CD4-positive, CD25-positive, alpha-beta regulatory T cell (primary cell): ENCODE data around the gene NETO2. TPM values are rescaled to one million over a fixed set of nuclear protein-coding genes. Genes with fewer than 3 reads are reported as not detected.

ENCODE experiments used
- ATAC-seq, 2 donors: fragments of 150-1000 bp; cut with Tn5 transposase; one replicate each; pipeline ENCODE4 v1.10.0; 2021; ENCODE audit warnings: low read depth in 2 of 2, moderate number of reproducible peaks in 2 of 2, moderate library complexity in 1 of 2
- DNase-seq, 3 donors: peaks; one replicate each; pipeline versions ENCODE4 v3.0.0 to v3.0.0-alpha.2; 2012 to 2022; ENCODE audit warnings: mixed read lengths in 1 of 3
- H3K27ac ChIP-seq: one replicate; pipeline ENCODE4 v1.7.0; 2013; ENCODE audit warnings: mild to moderate bottlenecking, low read length; ENCODE audit not compliant: insufficient read depth, poor library complexity, severe bottlenecking
- H3K27me3 ChIP-seq: one replicate; pipeline ENCODE4 v1.7.0; 2013; ENCODE audit warnings: low read length; ENCODE audit not compliant: control insufficient read depth, insufficient read depth
- H3K36me3 ChIP-seq: one replicate; pipeline ENCODE4 v1.7.0; 2013; ENCODE audit warnings: mild to moderate bottlenecking, low read length, moderate library complexity; ENCODE audit not compliant: control insufficient read depth, insufficient read depth
- H3K4me1 ChIP-seq: 2 replicates; pipeline ENCODE4 v1.7.0; 2013; ENCODE audit warnings: mild to moderate bottlenecking, low read length; ENCODE audit not compliant: insufficient read depth, control insufficient read depth, poor library complexity, severe bottlenecking
- H3K4me3 ChIP-seq: one replicate; pipeline ENCODE4 v1.7.0; 2013; ENCODE audit warnings: low read depth, mild to moderate bottlenecking, low read length, moderate library complexity
- H3K9me3 ChIP-seq, 2 experiments: 1 replicate in 1 of 2; 2 replicates in 1 of 2; pipeline ENCODE4 v1.7.0; 2013; ENCODE audit warnings: low read length in 2 of 2, mild to moderate bottlenecking in 1 of 2, moderate library complexity in 1 of 2; ENCODE audit not compliant: control insufficient read depth in 2 of 2
- H3K27ac Mint-ChIP-seq, 3 donors: one replicate each; pipeline ENCODE4 v1.8.0; 2020 to 2022; ENCODE audit warnings: mild to moderate bottlenecking in 3 of 3, mixed read lengths in 3 of 3, moderate library complexity in 2 of 3
- H3K27me3 Mint-ChIP-seq: one replicate; pipeline ENCODE4 v1.8.0; 2022; ENCODE audit warnings: mild to moderate bottlenecking, mixed read lengths
- H3K36me3 Mint-ChIP-seq: one replicate; pipeline ENCODE4 v1.8.0; 2020; ENCODE audit warnings: mixed read lengths
- H3K4me1 Mint-ChIP-seq, 4 donors: one replicate each; pipeline ENCODE4 v1.8.0; 2020 to 2022; ENCODE audit warnings: mixed read lengths in 4 of 4, mild to moderate bottlenecking in 1 of 4
- H3K4me3 Mint-ChIP-seq, 4 donors: one replicate each; pipeline ENCODE4 v1.8.0; 2020 to 2022; ENCODE audit warnings: mild to moderate bottlenecking in 4 of 4, mixed read lengths in 4 of 4, moderate library complexity in 3 of 4
- H3K9me3 Mint-ChIP-seq, 7 donors: one replicate each; pipeline ENCODE4 v1.8.0; 2020 to 2022; ENCODE audit warnings: mixed read lengths in 7 of 7, mild to moderate bottlenecking in 3 of 7, moderate library complexity in 2 of 7
- polyA plus RNA-seq, 4 donors: library from polyadenylated mRNA; unstranded; fragments of 300-500 nt; fragmentation: Illumina TruSeq; gene quantifications; one replicate each; pipeline ENCODE4 v1.2.3, GENCODE V29; 2021
- total RNA-seq: library from RNA; stranded (reverse); gene quantifications from one replicate; pipeline ENCODE4 v1.2.3, GENCODE V29; 2022

NETO2 gene
- total and polyA plus RNA-seq, 5 donors from 2014 or later, result 4.6 to 9.2 (median 7.1) TPM

DNA sequence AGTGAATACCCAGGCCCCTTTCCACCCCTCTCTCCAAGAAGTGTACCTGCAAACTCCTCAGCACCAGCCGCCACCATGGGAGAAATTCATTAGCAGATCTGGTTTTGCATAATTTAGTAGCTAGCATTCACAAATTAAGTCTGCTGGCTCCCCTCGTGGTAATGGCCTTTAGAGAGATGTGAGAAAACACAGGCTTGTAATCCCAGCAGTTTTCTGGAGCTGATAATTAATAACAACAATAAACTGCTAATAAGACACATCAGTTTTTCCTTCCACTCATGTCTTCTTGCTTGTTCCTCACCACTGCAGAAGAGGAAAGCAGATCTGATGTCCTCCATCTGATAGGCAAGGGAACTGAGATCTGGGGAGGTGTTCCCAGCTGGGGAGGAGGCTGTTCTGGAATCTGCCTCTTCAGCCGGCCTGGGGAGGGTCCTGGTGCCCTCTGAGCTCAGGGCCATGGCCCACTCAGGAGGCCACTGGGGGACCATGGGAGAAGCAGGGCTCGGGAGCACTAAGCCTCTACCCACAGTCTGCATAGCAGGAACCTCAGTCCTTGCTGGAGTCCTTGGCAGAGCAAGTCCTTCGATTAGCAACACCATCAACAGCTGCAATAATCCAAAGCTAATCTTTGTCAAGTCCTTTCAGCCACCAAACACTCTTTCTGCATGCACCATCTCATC is 96.1 kb downstream of the NETO2 start:
- Mint-ChIP-seq H3K4me1 (peaks cover 4 to 13% (median 9%) of the 10 kb centered on the region in 4 donors), H3K9me3 (no peaks in the 10 kb centered on the region), H3K27ac (no peak overlapping the region)

DNA sequence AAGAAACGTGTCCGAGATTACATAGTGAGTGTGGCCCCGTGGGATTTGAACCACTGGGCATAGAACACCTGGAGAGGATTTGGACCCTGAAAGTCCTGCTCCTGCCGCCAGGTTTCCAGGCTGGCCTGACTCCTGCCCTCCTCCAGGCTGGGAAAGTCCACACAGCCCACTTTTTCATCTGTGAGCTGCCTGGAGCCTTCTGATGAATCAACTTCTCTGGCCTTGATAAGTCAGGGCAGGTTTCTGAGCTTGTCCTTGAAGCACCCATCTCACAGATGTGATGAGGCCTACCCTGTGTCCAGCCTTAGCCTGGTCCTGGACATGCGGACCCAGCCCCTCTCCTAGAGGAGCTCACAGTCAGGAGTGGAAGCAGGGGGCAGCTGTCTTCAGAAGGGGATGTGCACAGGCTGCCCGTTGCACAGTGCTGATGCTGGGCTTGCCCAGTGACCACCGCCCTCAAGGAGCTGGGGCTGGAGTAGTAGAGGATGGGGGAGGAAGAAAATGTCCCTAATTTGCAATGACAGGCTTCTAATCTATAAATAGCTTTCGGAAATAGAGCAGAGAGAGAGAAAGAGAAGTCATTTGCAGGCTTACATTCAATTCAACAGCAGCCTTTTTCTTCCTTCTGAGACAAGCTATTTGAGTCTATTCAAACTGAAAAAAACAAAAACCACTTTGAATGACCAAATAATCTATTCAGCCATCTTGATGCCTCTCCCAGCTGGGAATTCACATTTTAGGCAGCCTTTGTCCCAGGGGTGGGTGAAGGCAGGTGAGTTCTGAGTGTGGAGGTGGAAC is 96.8 kb downstream of the NETO2 start:
- H3K4me3 ChIP-seq, result no peak overlapping the region

More for the DNA sequence above, 96.1 kb downstream of the NETO2 start:
- H3K27ac ChIP-seq, result no peak overlapping the region
- H3K4me3 ChIP-seq, result no peak overlapping the region
- no peaks in the 10 kb centered on the region for H3K36me3 ChIP-seq
- no peaks in the 10 kb centered on the region for H3K27me3 Mint-ChIP-seq
- H3K4me1 ChIP-seq, result peaks cover 6% of the 10 kb centered on the region
- DNase-seq (no peak), ATAC-seq (no peak)
- no peaks in the 10 kb centered on the region for H3K27me3 ChIP-seq
- no peaks in the 10 kb centered on the region for H3K36me3 Mint-ChIP-seq
- no peak overlapping the region for H3K4me3 Mint-ChIP-seq
- H3K9me3 ChIP-seq, result no peaks in the 10 kb centered on the region

DNA sequence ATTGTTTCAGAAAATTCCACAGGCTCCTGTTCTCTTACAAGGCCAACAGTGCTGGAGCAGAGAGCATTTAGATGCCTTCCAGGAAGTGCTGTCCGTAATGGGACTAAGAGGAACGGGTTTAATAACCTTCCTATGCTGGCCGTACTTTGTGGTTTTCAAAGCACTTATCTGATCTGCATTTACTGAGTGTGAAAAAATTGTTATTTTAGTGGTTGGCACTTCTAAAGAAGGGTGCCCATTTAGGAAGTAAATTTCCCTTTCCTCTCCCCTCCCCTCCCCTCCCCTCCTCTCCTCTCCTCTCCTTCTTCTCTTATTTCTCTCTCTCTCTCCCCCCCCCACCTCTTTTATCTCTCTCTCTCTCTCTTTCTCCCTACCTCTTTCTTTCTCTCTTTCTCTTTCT is 98.3 kb downstream of the NETO2 start:
- H3K36me3 ChIP-seq, result no peaks in the 10 kb centered on the region
- ATAC-seq (no peak), DNase-seq (peak in 1 of 3 donors; percentile 7)
- Mint-ChIP-seq H3K36me3 (no peaks in the 10 kb centered on the region), H3K4me1 (peaks cover 4 to 13% (median 10%) of the 10 kb centered on the region in 4 donors), H3K27ac (peak overlapping the region in 1 of 3 donors; percentile 91), H3K4me3 (no peak overlapping the region), H3K9me3 (no peaks in the 10 kb centered on the region), H3K27me3 (no peaks in the 10 kb centered on the region)
- H3K4me3 ChIP-seq, result no peak overlapping the region
- no peak overlapping the region for H3K27ac ChIP-seq
- no peaks in the 10 kb centered on the region for H3K27me3 ChIP-seq
- no peaks in the 10 kb centered on the region for H3K9me3 ChIP-seq
- peaks cover 6% of the 10 kb centered on the region for H3K4me1 ChIP-seq

More for the DNA sequence above, 96.8 kb downstream of the NETO2 start:
- Mint-ChIP-seq H3K9me3 (no peaks in the 10 kb centered on the region), H3K4me3 (no peak overlapping the region), H3K27me3 (no peaks in the 10 kb centered on the region), H3K36me3 (no peaks in the 10 kb centered on the region), H3K27ac (no peak overlapping the region), H3K4me1 (peaks cover 4 to 13% (median 10%) of the 10 kb centered on the region in 4 donors)
- no peak overlapping the region for H3K27ac ChIP-seq
- H3K36me3 ChIP-seq, result no peaks in the 10 kb centered on the region
- peaks cover 6% of the 10 kb centered on the region for H3K4me1 ChIP-seq
- no peaks in the 10 kb centered on the region for H3K27me3 ChIP-seq
- ATAC-seq (no peak), DNase-seq (no peak)
- H3K9me3 ChIP-seq, result no peaks in the 10 kb centered on the region

DNA sequence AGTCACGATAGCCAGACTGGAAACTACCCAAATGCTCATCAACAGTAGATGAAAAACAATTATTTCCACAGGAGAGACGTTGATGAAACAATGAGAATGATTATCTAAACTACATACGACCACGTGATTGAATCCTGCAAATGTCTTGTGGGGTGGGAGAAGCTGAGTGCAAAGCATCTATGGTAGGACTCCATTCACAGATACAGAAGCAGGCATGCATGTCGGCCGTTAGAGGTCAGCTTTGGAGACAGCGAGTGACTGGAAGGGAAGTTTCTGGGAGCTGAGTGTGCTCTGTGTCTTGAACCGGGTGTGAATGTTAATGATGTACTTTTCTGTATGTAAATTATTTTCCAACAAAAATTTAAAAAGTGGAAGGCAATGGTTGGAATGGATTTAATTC is 98.7 kb downstream of the NETO2 start:
- Histone ChIP-seq H3K4me3 (no peak overlapping the region), H3K36me3 (no peaks in the 10 kb centered on the region), H3K27me3 (no peaks in the 10 kb centered on the region), H3K4me1 (peaks cover 6% of the 10 kb centered on the region), H3K27ac (no peak overlapping the region), H3K9me3 (no peaks in the 10 kb centered on the region)
- no peak for ATAC-seq
- peak overlapping the region in 1 of 3 donors; percentile 0 for H3K27ac Mint-ChIP-seq
- H3K27me3 Mint-ChIP-seq, result no peaks in the 10 kb centered on the region
- H3K9me3 Mint-ChIP-seq, result no peaks in the 10 kb centered on the region
- peaks cover 4 to 13% (median 10%) of the 10 kb centered on the region in 4 donors for H3K4me1 Mint-ChIP-seq
- no peak for DNase-seq
- H3K36me3 Mint-ChIP-seq, result no peaks in the 10 kb centered on the region
- H3K4me3 Mint-ChIP-seq, result peak overlapping the region in 1 of 4 donors; percentile 16

DNA sequence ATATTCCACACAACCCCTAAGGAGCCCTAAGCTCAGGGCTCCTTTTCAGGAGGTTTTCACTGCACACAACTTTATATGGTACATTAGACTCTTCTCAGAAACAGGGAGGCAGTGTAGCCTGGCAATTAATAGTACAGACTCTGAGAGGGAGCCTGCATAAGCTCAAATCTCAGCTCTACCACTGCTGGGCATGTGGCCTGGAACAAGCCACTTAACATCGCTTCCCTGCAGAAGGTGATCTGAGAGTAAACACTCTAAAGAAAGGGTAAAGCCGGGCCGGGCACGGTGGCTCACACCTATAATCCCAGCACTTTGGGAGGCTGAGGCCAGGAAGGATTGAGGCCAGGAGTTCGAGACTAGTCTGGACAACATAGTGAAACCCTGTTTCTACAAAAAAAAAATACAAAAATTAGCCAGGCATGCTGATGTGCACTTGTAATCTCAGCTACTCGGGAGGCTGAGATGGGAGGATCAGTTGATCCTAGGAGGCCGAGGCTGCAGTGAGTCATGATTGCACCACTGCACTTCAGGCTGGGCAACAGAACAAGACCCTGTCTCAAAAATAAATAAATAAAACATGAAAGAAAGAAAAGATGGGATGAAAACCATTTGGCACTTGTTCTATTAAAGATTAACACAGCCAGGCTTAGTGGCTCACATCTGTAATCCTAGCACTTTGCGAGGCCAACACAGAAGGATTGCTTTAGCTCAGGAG is 99.6 kb downstream of the NETO2 start:
- Mint-ChIP-seq H3K27me3 (no peaks in the 10 kb centered on the region), H3K9me3 (no peaks in the 10 kb centered on the region), H3K4me3 (no peak overlapping the region), H3K4me1 (peaks cover 4 to 13% (median 10%) of the 10 kb centered on the region in 4 donors), H3K36me3 (no peaks in the 10 kb centered on the region), H3K27ac (no peak overlapping the region)
- H3K4me1 ChIP-seq, result peaks cover 6% of the 10 kb centered on the region
- DNase-seq (no peak), ATAC-seq (no peak)
- no peak overlapping the region for H3K27ac ChIP-seq
- H3K27me3 ChIP-seq, result no peaks in the 10 kb centered on the region
- H3K9me3 ChIP-seq, result no peaks in the 10 kb centered on the region
- H3K36me3 ChIP-seq, result no peaks in the 10 kb centered on the region
- H3K4me3 ChIP-seq, result no peak overlapping the region

DNA sequence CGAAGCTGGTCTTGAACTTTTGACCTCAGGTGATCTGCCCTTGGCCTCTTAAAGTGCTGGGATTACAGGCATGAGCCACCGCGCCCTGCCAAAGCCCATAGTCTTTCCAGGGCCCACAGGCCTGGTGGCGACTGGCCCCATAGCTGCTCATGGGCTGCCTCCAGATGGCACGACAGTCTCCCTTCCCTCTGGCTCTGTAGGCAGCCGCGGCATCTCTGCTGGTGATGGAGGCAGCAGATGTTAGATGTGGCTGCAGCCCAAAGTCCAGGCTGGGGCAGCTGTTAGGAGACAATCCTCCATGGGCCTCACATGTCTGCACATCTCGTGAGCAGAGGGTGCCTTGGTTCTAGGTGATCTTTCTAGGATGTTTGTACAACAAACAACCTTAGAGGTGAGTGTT is 100.5 kb downstream of the NETO2 start:
- no peaks in the 10 kb centered on the region for H3K36me3 ChIP-seq
- no peak overlapping the region for H3K27ac Mint-ChIP-seq

DNA sequence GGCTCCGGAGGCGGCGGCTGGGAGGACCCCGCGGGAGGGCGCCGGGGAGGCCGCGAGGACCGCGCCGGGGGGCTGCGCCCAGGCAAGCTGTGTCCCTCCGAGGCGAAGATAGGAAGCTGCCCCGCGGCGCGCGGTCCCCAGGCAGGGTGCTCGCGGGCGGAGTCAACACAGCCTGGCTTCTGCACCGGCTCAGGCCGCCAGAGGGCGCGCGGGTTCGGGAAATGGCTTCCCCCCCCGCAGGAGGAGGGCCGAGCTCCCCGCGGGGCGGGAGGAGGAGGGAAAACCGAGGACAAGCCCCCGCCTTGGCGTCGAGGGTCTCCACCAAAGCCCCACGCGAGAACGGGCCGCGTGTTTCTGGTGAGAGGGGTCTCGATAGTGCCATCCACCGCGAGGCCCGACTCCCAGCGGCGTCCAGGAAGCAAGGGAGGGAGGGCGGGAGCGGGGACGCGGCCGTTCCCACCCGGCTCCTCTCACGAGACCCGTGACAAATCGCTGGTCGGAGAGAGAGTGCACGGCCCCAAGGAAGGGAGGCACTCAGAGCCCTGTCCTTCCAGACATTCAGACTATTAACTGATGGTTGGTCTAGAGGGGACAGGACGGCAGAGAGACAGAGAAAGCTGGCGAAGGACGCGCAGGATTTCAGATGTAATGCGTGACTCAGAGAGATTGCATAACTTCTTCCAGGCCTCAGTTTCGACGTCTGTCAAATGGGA is 105.8 kb downstream of the NETO2 start:
- Mint-ChIP-seq H3K27me3 (no peaks in the 10 kb centered on the region), H3K36me3 (no peaks in the 10 kb centered on the region), H3K4me3 (peak overlapping the region; percentile 66 to 85 (median 78)), H3K9me3 (peaks cover 0 to 2% (median 0%) of the 10 kb centered on the region in 7 donors), H3K4me1 (peaks cover 0 to 6% (median 1%) of the 10 kb centered on the region in 4 donors), H3K27ac (peak overlapping the region in 1 of 3 donors; percentile 62)
- H3K9me3 ChIP-seq, result no peaks in the 10 kb centered on the region
- H3K27ac ChIP-seq, result no peak overlapping the region
- H3K4me1 ChIP-seq, result peaks cover 5% of the 10 kb centered on the region
- no peaks in the 10 kb centered on the region for H3K27me3 ChIP-seq
- H3K4me3 ChIP-seq, result peak overlapping the region; percentile 78
- ATAC-seq (peak; percentile 94 to 97), DNase-seq (peak; percentile 78 to 84 (median 80))
- H3K36me3 ChIP-seq, result no peaks in the 10 kb centered on the region

More for the DNA sequence above, 100.5 kb downstream of the NETO2 start:
- no peaks in the 10 kb centered on the region for H3K27me3 Mint-ChIP-seq
- DNase-seq, result no peak
- H3K4me1 Mint-ChIP-seq, result peaks cover 4 to 14% (median 10%) of the 10 kb centered on the region in 4 donors
- Histone ChIP-seq H3K4me1 (peaks cover 6% of the 10 kb centered on the region), H3K27ac (no peak overlapping the region), H3K27me3 (no peaks in the 10 kb centered on the region), H3K4me3 (no peak overlapping the region), H3K9me3 (no peaks in the 10 kb centered on the region)
- no peak overlapping the region for H3K4me3 Mint-ChIP-seq
- no peaks in the 10 kb centered on the region for H3K36me3 Mint-ChIP-seq
- ATAC-seq, result no peak
- peaks cover 0 to under 1% (median 0%) of the 10 kb centered on the region in 7 donors for H3K9me3 Mint-ChIP-seq
